HepG2 (cell line): ENCODE data around the gene HSD17B11. TPM values are rescaled to one million over a fixed set of nuclear protein-coding genes. Genes with fewer than 3 reads are reported as not detected.

Experiments
- ARID2 ChIP-seq: sonication (generic); formaldehyde crosslinking; IDR thresholded peaks from 2 replicates; pipeline ENCODE4 v1.8.1; 2022; ENCODE audit warnings: mild to moderate bottlenecking, missing genetic modification reagents, borderline replicate concordance
- ARNT ChIP-seq: fragments of 450-650 bp; IDR thresholded peaks from 2 replicates; pipeline ENCODE4 v1.6.1; 2017
- CERS6 ChIP-seq: sonication (generic); formaldehyde crosslinking; IDR thresholded peaks from 2 replicates; pipeline ENCODE4 v1.5.0; 2020; ENCODE audit warnings: missing genetic modification reagents
- CREB1 ChIP-seq, 2 experiments: fragments of 450-650 bp in 1 of 2; IDR thresholded peaks; 2 replicates each; pipeline ENCODE4 v1.6.1; 2016 to 2017; ENCODE audit warnings: control low read depth in 1 of 2, mild to moderate bottlenecking in 1 of 2, missing compliant biosample characterization in 1 of 2, missing genetic modification characterization in 1 of 2
- FOXP1 ChIP-seq, 2 experiments: fragments of 450-650 bp in 1 of 2; IDR thresholded peaks; 2 replicates each; pipeline ENCODE4 v1.6.1; 2017 to 2018; ENCODE audit warnings: antibody characterized with exemption in 1 of 2
- GFI1 ChIP-seq: sonication (generic); formaldehyde crosslinking; IDR thresholded peaks from 2 replicates; pipeline ENCODE4 v1.5.0; 2020; ENCODE audit warnings: missing genetic modification reagents, mild to moderate bottlenecking, borderline replicate concordance
- HNRNPLL ChIP-seq: fragments of 200-400 bp; formaldehyde crosslinking; IDR thresholded peaks from 2 replicates; pipeline ENCODE4 v1.6.1; 2017; ENCODE audit warnings: mild to moderate bottlenecking, low read depth, low read length; ENCODE audit not compliant: poor library complexity, severe bottlenecking
- JUND ChIP-seq: sonication (generic); formaldehyde crosslinking; IDR thresholded peaks from 2 replicates; pipeline ENCODE4 v1.8.0; 2022; ENCODE audit warnings: mild to moderate bottlenecking, missing genetic modification reagents
- MAF1 ChIP-seq: sonication (generic); formaldehyde crosslinking; IDR thresholded peaks from 2 replicates; pipeline ENCODE4 v1.5.0; 2020; ENCODE audit warnings: missing genetic modification reagents, borderline replicate concordance
- NCOA2 ChIP-seq: sonication (generic); formaldehyde crosslinking; IDR thresholded peaks from 2 replicates; pipeline ENCODE4 v1.8.0; 2022; ENCODE audit warnings: inconsistent platforms
- NFIB ChIP-seq: sonication (generic); formaldehyde crosslinking; IDR thresholded peaks from 2 replicates; pipeline ENCODE4 v1.9.0; 2021; ENCODE audit warnings: missing genetic modification reagents, mild to moderate bottlenecking, borderline replicate concordance
- NFYC ChIP-seq: IDR thresholded peaks from 2 replicates; pipeline ENCODE4 v1.6.1; 2016; ENCODE audit warnings: missing genetic modification reagents, missing compliant biosample characterization
- NR2C2 ChIP-seq: sonication (generic); formaldehyde crosslinking; IDR thresholded peaks from 2 replicates; pipeline ENCODE4 v1.4.0; 2020; ENCODE audit warnings: missing genetic modification reagents, mild to moderate bottlenecking, moderate library complexity, borderline replicate concordance
- PBX3 ChIP-seq: sonication (generic); formaldehyde crosslinking; IDR thresholded peaks from 2 replicates; pipeline ENCODE4 v1.8.1; 2023; ENCODE audit warnings: missing genetic modification reagents, inconsistent platforms, borderline replicate concordance
- RBM39 ChIP-seq: fragments of 200-400 bp; formaldehyde crosslinking; IDR thresholded peaks from one replicate; pipeline ENCODE4 v1.6.1; 2018; ENCODE audit warnings: antibody characterized with exemption, mild to moderate bottlenecking, low read depth, low read length; ENCODE audit not compliant: poor library complexity, severe bottlenecking
- REPIN1 ChIP-seq: sonication (generic); formaldehyde crosslinking; IDR thresholded peaks from 2 replicates; pipeline ENCODE4 v1.8.0; 2022; ENCODE audit warnings: missing genetic modification reagents, low read depth, mild to moderate bottlenecking, borderline replicate concordance
- SAP130 ChIP-seq: IDR thresholded peaks from 2 replicates; pipeline ENCODE4 v1.6.1; 2016; ENCODE audit warnings: low read depth
- SOX6 ChIP-seq, 2 experiments: fragments of 450-650 bp in 1 of 2; sonication (generic) in 1 of 2; formaldehyde crosslinking in 1 of 2; IDR thresholded peaks; 2 replicates each; pipeline versions ENCODE4 v1.4.0 to v1.6.1; 2017 to 2020; ENCODE audit warnings: antibody characterized with exemption in 1 of 2, mild to moderate bottlenecking in 1 of 2, missing genetic modification reagents in 1 of 2
- ZHX1 ChIP-seq: sonication (generic); formaldehyde crosslinking; IDR thresholded peaks from 2 replicates; pipeline ENCODE4 v1.8.1; 2022; ENCODE audit warnings: low read depth, mild to moderate bottlenecking, missing genetic modification reagents
- ZMAT5 ChIP-seq: sonication (generic); formaldehyde crosslinking; IDR thresholded peaks from 2 replicates; pipeline ENCODE4 v1.5.0; 2020; ENCODE audit warnings: mild to moderate bottlenecking, low read depth, missing genetic modification reagents, borderline replicate concordance
- ZNF124 ChIP-seq: sonication (generic); formaldehyde crosslinking; IDR thresholded peaks from 2 replicates; pipeline ENCODE4 v1.4.0; 2020; ENCODE audit warnings: missing genetic modification reagents
- ZNF296 ChIP-seq: sonication (generic); formaldehyde crosslinking; conservative IDR thresholded peaks from 2 replicates; pipeline ENCODE4 v1.5.0; 2020; ENCODE audit warnings: mild to moderate bottlenecking, missing genetic modification reagents
- ZNF550 ChIP-seq: sonication (generic); formaldehyde crosslinking; IDR thresholded peaks from 2 replicates; pipeline ENCODE4 v1.4.0; 2020; ENCODE audit warnings: mild to moderate bottlenecking, missing genetic modification reagents, borderline replicate concordance
- ZNF619 ChIP-seq: sonication (generic); formaldehyde crosslinking; IDR thresholded peaks from 2 replicates; pipeline ENCODE4 v1.4.0; 2020; ENCODE audit warnings: mild to moderate bottlenecking, missing genetic modification reagents
- ZNF670 ChIP-seq: sonication (generic); formaldehyde crosslinking; IDR thresholded peaks from 2 replicates; pipeline ENCODE4 v1.8.0; 2022; ENCODE audit warnings: mild to moderate bottlenecking, missing genetic modification reagents, borderline replicate concordance
- polyA plus RNA-seq, 8 experiments: library from polyadenylated mRNA; depleted of rRNA in 3 of 8; stranded (reverse) in 7 of 8; unstranded in 1 of 8; fragments of >200 nt; fragmentation: Illumina TruSeq in 4 of 8; extraction: Trizol in 4 of 8; gene quantifications; 2 replicates each; pipeline versions ENCODE4 v1.2.1 to v1.2.3, GENCODE V29; 2011 to 2016; ENCODE audit warnings: low read depth in 4 of 8, missing spikeins in 1 of 8, mixed read lengths in 1 of 8; ENCODE audit not compliant: insufficient read depth in 1 of 8
- total RNA-seq, 5 experiments: library from RNA; depleted of rRNA; stranded (reverse); fragments of >200 nt; fragmentation: Illumina TruSeq; extraction: Trizol; gene quantifications; 2 replicates each; pipeline ENCODE4 v1.2.3, GENCODE V29; 2016; ENCODE audit warnings: low read depth in 1 of 5

HSD17B11 gene
- total and polyA plus RNA-seq, 2 of the 13 experiments (the other 11 are each of a cell fraction or from before 2014, with no cell fraction given) = 121 to 158 TPM

GRCh38 chr4:87409420-87409939, 18.5 kb upstream of the HSD17B11 start (continued):
- no peak for TF ChIP-seq ZHX1 (CRISPR knock-in tag)
- TF ChIP-seq ZNF124 (CRISPR knock-in tag) = peak; percentile 79; the same call in 1 of the 2 replicates
- TF ChIP-seq ZNF619 (CRISPR knock-in tag) = no peak
- no peak for TF ChIP-seq ZMAT5 (CRISPR knock-in tag)
- TF ChIP-seq SAP130 (CRISPR knock-in tag) = peak; percentile 48
- TF ChIP-seq ZNF670 (CRISPR knock-in tag) = no peak
- peak; percentile 47; the same call in 1 of the 2 replicates for TF ChIP-seq NR2C2 (CRISPR knock-in tag)
- no peak for TF ChIP-seq FOXP1 (IDR thresholded peaks at IDR 0.05)
- TF ChIP-seq FOXP1 (CRISPR knock-in tag; IDR thresholded peaks at IDR 0.05) = peak; percentile 75; the same call in 1 of the 2 replicates
- TF ChIP-seq ARNT = no peak
- no peak for TF ChIP-seq NFIB
- TF ChIP-seq GFI1 (CRISPR knock-in tag) = peak; percentile 88
- no peak for TF ChIP-seq ARID2 (CRISPR knock-in tag)
- no peak for TF ChIP-seq CREB1 (IDR thresholded peaks at IDR 0.05)
- TF ChIP-seq CREB1 (CRISPR knock-in tag; IDR thresholded peaks at IDR 0.05) = 0 out of 2 replicates have a peak, but pooled peaks have one; percentile 44
- TF ChIP-seq MAF1 (CRISPR knock-in tag) = no peak
- TF ChIP-seq CERS6 = no peak
- no peak for TF ChIP-seq SOX6 (IDR thresholded peaks at IDR 0.05)
- TF ChIP-seq SOX6 (CRISPR knock-in tag; IDR thresholded peaks at IDR 0.05) = peak; percentile 93
- no peak for TF ChIP-seq JUND (CRISPR knock-in tag)
- no peak for TF ChIP-seq HNRNPLL
- TF ChIP-seq ZNF550 (CRISPR knock-in tag) = no peak
- no peak for TF ChIP-seq NFYC
- peak; percentile 81 for TF ChIP-seq NCOA2
- no peak for TF ChIP-seq ZNF296 (CRISPR knock-in tag)
- TF ChIP-seq RBM39 = no peak
- peak; percentile 52; the same call in 1 of the 2 replicates for TF ChIP-seq REPIN1
- no peak for TF ChIP-seq PBX3
